ENCODE data around the gene KRTAP5-3.

DNA sequence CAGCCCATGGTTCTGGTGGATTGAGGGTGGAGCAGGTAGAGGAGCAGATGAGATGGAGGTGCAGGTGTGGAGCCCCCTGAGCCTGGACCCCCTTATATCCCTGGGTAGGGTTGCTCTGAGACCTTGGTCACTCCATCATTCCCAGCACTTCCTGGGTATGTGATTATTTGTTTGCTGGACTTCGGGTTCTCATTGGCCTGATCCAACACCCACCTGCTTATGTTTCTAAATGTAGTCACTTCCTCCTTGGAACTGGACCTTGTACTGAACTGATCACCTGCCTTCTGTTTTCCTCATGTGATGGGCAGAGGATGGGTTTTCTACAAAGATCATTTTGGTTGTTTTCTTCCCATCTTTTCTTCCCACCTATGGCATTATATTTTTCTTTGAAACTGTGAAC is 13.8 kb upstream of the KRTAP5-3 start, which contains the start of gene KRTAP5-4:
- TF ChIP-seq, protein P1, sequence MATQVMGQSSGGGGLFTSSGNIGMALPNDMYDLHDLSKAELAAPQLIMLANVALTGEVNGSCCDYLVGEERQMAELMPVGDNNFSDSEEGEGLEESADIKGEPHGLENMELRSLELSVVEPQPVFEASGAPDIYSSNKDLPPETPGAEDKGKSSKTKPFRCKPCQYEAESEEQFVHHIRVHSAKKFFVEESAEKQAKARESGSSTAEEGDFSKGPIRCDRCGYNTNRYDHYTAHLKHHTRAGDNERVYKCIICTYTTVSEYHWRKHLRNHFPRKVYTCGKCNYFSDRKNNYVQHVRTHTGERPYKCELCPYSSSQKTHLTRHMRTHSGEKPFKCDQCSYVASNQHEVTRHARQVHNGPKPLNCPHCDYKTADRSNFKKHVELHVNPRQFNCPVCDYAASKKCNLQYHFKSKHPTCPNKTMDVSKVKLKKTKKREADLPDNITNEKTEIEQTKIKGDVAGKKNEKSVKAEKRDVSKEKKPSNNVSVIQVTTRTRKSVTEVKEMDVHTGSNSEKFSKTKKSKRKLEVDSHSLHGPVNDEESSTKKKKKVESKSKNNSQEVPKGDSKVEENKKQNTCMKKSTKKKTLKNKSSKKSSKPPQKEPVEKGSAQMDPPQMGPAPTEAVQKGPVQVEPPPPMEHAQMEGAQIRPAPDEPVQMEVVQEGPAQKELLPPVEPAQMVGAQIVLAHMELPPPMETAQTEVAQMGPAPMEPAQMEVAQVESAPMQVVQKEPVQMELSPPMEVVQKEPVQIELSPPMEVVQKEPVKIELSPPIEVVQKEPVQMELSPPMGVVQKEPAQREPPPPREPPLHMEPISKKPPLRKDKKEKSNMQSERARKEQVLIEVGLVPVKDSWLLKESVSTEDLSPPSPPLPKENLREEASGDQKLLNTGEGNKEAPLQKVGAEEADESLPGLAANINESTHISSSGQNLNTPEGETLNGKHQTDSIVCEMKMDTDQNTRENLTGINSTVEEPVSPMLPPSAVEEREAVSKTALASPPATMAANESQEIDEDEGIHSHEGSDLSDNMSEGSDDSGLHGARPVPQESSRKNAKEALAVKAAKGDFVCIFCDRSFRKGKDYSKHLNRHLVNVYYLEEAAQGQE (IDR thresholded peaks at IDR 0.05; ENCODE audit: insufficient read depth in 1 of 2, low read depth in 2 of 2, low read length in 2 of 2), result no peak
- no peak for TF ChIP-seq TAF1 (IDR thresholded peaks at IDR 0.05; ENCODE audit: borderline replicate concordance, insufficient read depth, low read length)
- no peak for TF ChIP-seq SIN3A (IDR thresholded peaks at IDR 0.05; ENCODE audit: borderline replicate concordance, insufficient read depth, low read length)
- no peak for TF ChIP-seq POLR2AphosphoS5 (IDR thresholded peaks at IDR 0.05; ENCODE audit: low read depth, low read length)
- TF ChIP-seq FOXP2 (optimal IDR thresholded peaks at IDR 0.05; ENCODE audit: borderline replicate concordance, extremely low read depth, extremely low read length, insufficient read depth), result no peak
